H9 (cell line): Measurements from ENCODE around the gene DAB2IP. TPM values are rescaled to one million over a fixed set of nuclear protein-coding genes. Genes with fewer than 3 reads are reported as not detected.

Experiments used
- DNase-seq: peaks from one replicate; pipeline ENCODE4 v3.0.0-alpha.2; 2017
- H2AFZ ChIP-seq: one replicate; pipeline ENCODE4 v1.6.1; 2013; ENCODE audit warnings: mild to moderate bottlenecking, low read length, control low read depth, moderate library complexity
- H2AK5ac ChIP-seq: 2 replicates; pipeline ENCODE4 v1.6.1; 2013; ENCODE audit warnings: low read length, control low read depth, mixed read lengths; ENCODE audit not compliant: insufficient read length
- H2BK120ac ChIP-seq: one replicate; pipeline ENCODE4 v1.6.1; 2013; ENCODE audit warnings: low read depth, mild to moderate bottlenecking, low read length, control low read depth, inconsistent platforms; ENCODE audit not compliant: poor library complexity, severe bottlenecking
- H2BK12ac ChIP-seq: 2 replicates; pipeline ENCODE4 v1.6.1; 2013; ENCODE audit warnings: low read length, control low read depth, mixed read lengths, low read depth; ENCODE audit not compliant: insufficient read length
- H2BK15ac ChIP-seq: 2 replicates; pipeline ENCODE4 v1.6.1; 2013; ENCODE audit warnings: low read depth, low read length, control low read depth
- H2BK20ac ChIP-seq: one replicate; pipeline ENCODE4 v1.6.1; 2013; ENCODE audit warnings: low read depth, mild to moderate bottlenecking, low read length, control low read depth, inconsistent platforms; ENCODE audit not compliant: poor library complexity, severe bottlenecking
- H2BK5ac ChIP-seq: 2 replicates; pipeline ENCODE4 v1.6.1; 2013; ENCODE audit warnings: low read length, control low read depth, mixed read lengths; ENCODE audit not compliant: insufficient read length
- H3K14ac ChIP-seq: 2 replicates; pipeline ENCODE4 v1.6.1; 2013; ENCODE audit warnings: low read length, control low read depth; ENCODE audit not compliant: insufficient read depth
- H3K18ac ChIP-seq: 2 replicates; pipeline ENCODE4 v1.6.1; 2013; ENCODE audit warnings: low read depth, mild to moderate bottlenecking, mixed read lengths, low read length, control low read depth; ENCODE audit not compliant: insufficient read length
- H3K23ac ChIP-seq: 2 replicates; pipeline ENCODE4 v1.6.1; 2013; ENCODE audit warnings: low read length, control low read depth, mixed read lengths, low read depth; ENCODE audit not compliant: insufficient read length
- H3K23me2 ChIP-seq: 2 replicates; pipeline ENCODE4 v1.6.1; 2013; ENCODE audit warnings: low read depth, mild to moderate bottlenecking, mixed read lengths, low read length, control low read depth; ENCODE audit not compliant: insufficient read length, poor library complexity, severe bottlenecking
- H3K27ac ChIP-seq: 2 replicates; pipeline ENCODE4 v1.5.1; 2013; ENCODE audit warnings: low read length, control low read depth, mixed read lengths, low read depth; ENCODE audit not compliant: insufficient read length
- H3K27me3 ChIP-seq: 2 replicates; pipeline ENCODE4 v1.6.1; 2013; ENCODE audit warnings: low read length, control low read depth, inconsistent platforms; ENCODE audit not compliant: insufficient read depth
- H3K4ac ChIP-seq: 2 replicates; pipeline ENCODE4 v1.6.1; 2013; ENCODE audit warnings: low read depth, mild to moderate bottlenecking, control low read depth, inconsistent platforms, low read length, moderate library complexity
- H3K4me1 ChIP-seq: 2 replicates; pipeline ENCODE4 v1.6.1; 2013; ENCODE audit warnings: low read length, control low read depth, inconsistent platforms; ENCODE audit not compliant: insufficient read depth
- H3K4me2 ChIP-seq: 2 replicates; pipeline ENCODE4 v1.6.1; 2013; ENCODE audit warnings: low read length, control low read depth, mixed read lengths; ENCODE audit not compliant: insufficient read length, insufficient read depth
- H3K56ac ChIP-seq: 2 replicates; pipeline ENCODE4 v1.6.1; 2013; ENCODE audit warnings: low read depth, mild to moderate bottlenecking, mixed read lengths, low read length, control low read depth; ENCODE audit not compliant: insufficient read length
- H3K79me1 ChIP-seq: 2 replicates; pipeline ENCODE4 v1.6.1; 2013; ENCODE audit warnings: low read depth, mild to moderate bottlenecking, moderate library complexity, low read length, control low read depth, inconsistent platforms; ENCODE audit not compliant: insufficient read depth, poor library complexity, severe bottlenecking
- H3K79me2 ChIP-seq: 2 replicates; pipeline ENCODE4 v1.6.1; 2013; ENCODE audit warnings: low read length, control low read depth, inconsistent platforms; ENCODE audit not compliant: insufficient read depth
- H3K9ac ChIP-seq: 2 replicates; pipeline ENCODE4 v1.6.1; 2013; ENCODE audit warnings: low read length, control low read depth, mixed read lengths; ENCODE audit not compliant: insufficient read length; ENCODE audit errors: extremely low read depth
- H3K9me3 ChIP-seq: one replicate; pipeline ENCODE4 v1.6.1; 2013; ENCODE audit warnings: low read depth, low read length, inconsistent platforms; ENCODE audit not compliant: control insufficient read depth
- H3T11ph ChIP-seq: one replicate; pipeline ENCODE4 v1.6.1; 2013; ENCODE audit warnings: mild to moderate bottlenecking, low read length, control low read depth, inconsistent platforms
- H4K20me1 ChIP-seq: one replicate; pipeline ENCODE4 v1.6.1; 2013; ENCODE audit not compliant: control insufficient read depth, insufficient read length, insufficient read depth
- H4K5ac ChIP-seq: 2 replicates; pipeline ENCODE4 v1.6.1; 2013; ENCODE audit warnings: low read depth, mild to moderate bottlenecking, mixed read lengths, low read length, control low read depth; ENCODE audit not compliant: insufficient read length
- H4K8ac ChIP-seq: replicated peaks from 2 replicates; pipeline ENCODE4 v1.6.1; 2013; ENCODE audit warnings: low read length, control low read depth, mixed read lengths, low read depth; ENCODE audit not compliant: insufficient read length
- H4K91ac ChIP-seq: 2 replicates; pipeline ENCODE4 v1.6.1; 2013; ENCODE audit warnings: low read depth, mild to moderate bottlenecking, moderate library complexity, mixed read lengths, low read length, control low read depth; ENCODE audit not compliant: insufficient read length
- H3K27ac Mint-ChIP-seq, 3 experiments: 2 replicates in 2 of 3; 3 replicates in 1 of 3; pipeline ENCODE4 v1.8.0; 2020 to 2021; ENCODE audit warnings: mixed read lengths in 3 of 3, mild to moderate bottlenecking in 1 of 3, moderate library complexity in 1 of 3
- H3K27me3 Mint-ChIP-seq: 2 replicates; pipeline ENCODE4 v1.8.0; 2021; ENCODE audit warnings: low read depth, mild to moderate bottlenecking, moderate library complexity, mixed read lengths
- H3K36me3 Mint-ChIP-seq, 3 experiments: 2 replicates in 2 of 3; 3 replicates in 1 of 3; pipeline ENCODE4 v1.8.0; 2020 to 2021; ENCODE audit warnings: low read depth in 3 of 3, mixed read lengths in 3 of 3; ENCODE audit not compliant: insufficient read depth in 1 of 3
- H3K4me1 Mint-ChIP-seq, 2 experiments: 2 replicates each; pipeline ENCODE4 v1.8.0; 2020; ENCODE audit warnings: mixed read lengths in 2 of 2
- H3K4me3 Mint-ChIP-seq, 2 experiments: 2 replicates in 1 of 2; 3 replicates in 1 of 2; pipeline ENCODE4 v1.8.0; 2020 to 2021; ENCODE audit warnings: mild to moderate bottlenecking in 2 of 2, mixed read lengths in 2 of 2, moderate library complexity in 1 of 2
- H3K9me3 Mint-ChIP-seq, 2 experiments: 2 replicates in 1 of 2; 3 replicates in 1 of 2; pipeline ENCODE4 v1.8.0; 2020; ENCODE audit warnings: mild to moderate bottlenecking in 2 of 2, mixed read lengths in 2 of 2, moderate library complexity in 1 of 2
- WGBS: extraction: QIAGEN DNeasy Blood & Tissue Kit; methylation state at CpG from one replicate; pipeline ENCODE4 v1.1.7; 2013; ENCODE audit warnings: missing lambda C conversion rate, low lambda C conversion rate, mixed read lengths; ENCODE audit not compliant: insufficient read length; ENCODE audit errors: extremely low coverage; 5-methylcytosine and 5-hydroxymethylcytosine counted together
- total RNA-seq: library from RNA; stranded (reverse); gene quantifications from 2 replicates; pipeline ENCODE4 v1.2.1, GENCODE V29; 2021
- TF ChIP-seq, protein P1 (sequence below): fragments of 200-600 bp; sonication (generic); conservative IDR thresholded peaks from 3 replicates; pipeline ENCODE4 v1.8.0; 2021; ENCODE audit warnings: antibody characterized with exemption, mild to moderate bottlenecking

The DAB2IP gene
- total RNA-seq, 1 experiment from 2014 or later, result 22.6 TPM

DNA sequence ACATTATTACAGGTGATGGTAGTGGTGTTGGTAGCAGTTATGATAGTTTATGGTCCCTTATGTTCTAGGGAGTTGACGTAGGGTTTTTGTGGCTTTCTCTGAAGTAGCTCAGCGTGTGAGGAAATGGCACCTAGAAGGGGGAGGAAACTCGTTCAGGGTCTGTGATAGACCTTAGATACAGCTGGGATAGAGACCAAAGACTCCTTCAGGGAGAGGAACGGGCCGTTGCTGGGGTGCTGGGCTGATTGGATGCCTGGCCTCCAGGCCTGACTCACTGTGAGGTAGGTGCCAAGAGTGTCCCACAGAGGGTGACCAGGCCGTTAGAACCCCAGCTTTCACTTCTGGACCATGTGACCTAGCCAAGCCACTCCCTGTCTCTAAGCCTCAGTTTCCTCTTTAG lies 96.6 kb downstream of the DAB2IP start:
- H3K14ac ChIP-seq, result no peak overlapping the region
- H2AK5ac ChIP-seq, result no peak overlapping the region
- no peak overlapping the region for H3T11ph ChIP-seq
- H4K8ac ChIP-seq, result no peak overlapping the region
- H3K4me1 ChIP-seq, result no peaks in the 10 kb centered on the region
- H3K23me2 ChIP-seq, result no peaks in the 10 kb centered on the region
- H3K27ac Mint-ChIP-seq, result no peak overlapping the region; a peak in 1 of 7 replicates
- no peak overlapping the region for H3K23ac ChIP-seq
- no peaks in the 10 kb centered on the region; a peak in 1 of 7 replicates for H3K36me3 Mint-ChIP-seq
- H2AFZ ChIP-seq, result no peak overlapping the region
- no peaks in the 10 kb centered on the region for H3K9me3 ChIP-seq
- H4K5ac ChIP-seq, result no peak overlapping the region
- no peak overlapping the region for H2BK15ac ChIP-seq
- no peaks in the 10 kb centered on the region for H3K79me1 ChIP-seq
- H3K18ac ChIP-seq, result no peak overlapping the region
- no peak overlapping the region for H2BK20ac ChIP-seq
- no peaks in the 10 kb centered on the region for H3K27me3 ChIP-seq
- H3K9ac ChIP-seq, result no peak overlapping the region
- DNase-seq, result no peak
- H3K4me1 Mint-ChIP-seq, result peaks cover 10 to 13% of the 10 kb centered on the region in 2 experiments
- no peaks in the 10 kb centered on the region for H3K9me3 Mint-ChIP-seq
- no peak overlapping the region for H3K4me2 ChIP-seq
- no peaks in the 10 kb centered on the region for H3K27me3 Mint-ChIP-seq
- peaks cover 3% of the 10 kb centered on the region for H4K20me1 ChIP-seq
- no peak overlapping the region for H3K27ac ChIP-seq
- no peaks in the 10 kb centered on the region for H3K79me2 ChIP-seq
- H2BK12ac ChIP-seq, result no peak overlapping the region
- H3K56ac ChIP-seq, result no peak overlapping the region
- no peak overlapping the region for H3K4me3 Mint-ChIP-seq
- H4K91ac ChIP-seq, result no peak overlapping the region
- no CpG with 5 or more reads among the region's 6 CpGs for WGBS
- TF ChIP-seq, protein P1, sequence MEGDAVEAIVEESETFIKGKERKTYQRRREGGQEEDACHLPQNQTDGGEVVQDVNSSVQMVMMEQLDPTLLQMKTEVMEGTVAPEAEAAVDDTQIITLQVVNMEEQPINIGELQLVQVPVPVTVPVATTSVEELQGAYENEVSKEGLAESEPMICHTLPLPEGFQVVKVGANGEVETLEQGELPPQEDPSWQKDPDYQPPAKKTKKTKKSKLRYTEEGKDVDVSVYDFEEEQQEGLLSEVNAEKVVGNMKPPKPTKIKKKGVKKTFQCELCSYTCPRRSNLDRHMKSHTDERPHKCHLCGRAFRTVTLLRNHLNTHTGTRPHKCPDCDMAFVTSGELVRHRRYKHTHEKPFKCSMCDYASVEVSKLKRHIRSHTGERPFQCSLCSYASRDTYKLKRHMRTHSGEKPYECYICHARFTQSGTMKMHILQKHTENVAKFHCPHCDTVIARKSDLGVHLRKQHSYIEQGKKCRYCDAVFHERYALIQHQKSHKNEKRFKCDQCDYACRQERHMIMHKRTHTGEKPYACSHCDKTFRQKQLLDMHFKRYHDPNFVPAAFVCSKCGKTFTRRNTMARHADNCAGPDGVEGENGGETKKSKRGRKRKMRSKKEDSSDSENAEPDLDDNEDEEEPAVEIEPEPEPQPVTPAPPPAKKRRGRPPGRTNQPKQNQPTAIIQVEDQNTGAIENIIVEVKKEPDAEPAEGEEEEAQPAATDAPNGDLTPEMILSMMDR, result no peak
- no peak overlapping the region for H3K4ac ChIP-seq
- H2BK5ac ChIP-seq, result no peak overlapping the region
- H2BK120ac ChIP-seq, result no peak overlapping the region
